GM21447 (cell line): ENCODE results near the gene ADCYAP1.
"Not testable (repeated sequence)": the region's sequence is repeated elsewhere in the genome, so short reads cannot be mapped to it uniquely, and the experiment has no call there.

Experiments used
- ATAC-seq: cut with Tn5 transposase; IDR thresholded peaks from one replicate; pipeline ENCODE4 v1.9.1; 2021; ENCODE audit not compliant: unreplicated experiment

Gene ADCYAP1

GRCh38 chr18:904218-905090 is at the start of gene ADCYAP1:
Gene ADCYAP1, plus strand, starts transcription at chr18:904871. Its CDS starts 516 bp downstream, at chr18:905387.
- ATAC-seq: no peak

- no peak for ATAC-seq
These were observed 46.7 kb upstream of the ADCYAP1 start for GRCh38 chr18:857986-858385.

GRCh38 chr18:864872-865273 is 39.8 kb upstream of the ADCYAP1 start:
- ATAC-seq: peak; percentile 86

- no peak for ATAC-seq
These were observed 37.4 kb upstream of the ADCYAP1 start for GRCh38 chr18:867257-867656.

- not testable (repeated sequence) for ATAC-seq
These were observed 31.2 kb upstream of the ADCYAP1 start for GRCh38 chr18:873426-873825.

GRCh38 chr18:875912-876311 is 28.8 kb upstream of the ADCYAP1 start:
- ATAC-seq: no peak

GRCh38 chr18:877238-877637 is 27.4 kb upstream of the ADCYAP1 start:
- no peak for ATAC-seq

- no peak for ATAC-seq
These were observed 18.6 kb upstream of the ADCYAP1 start for GRCh38 chr18:886076-886475.

GRCh38 chr18:887716-888115 is 17.0 kb upstream of the ADCYAP1 start:
- no peak for ATAC-seq

GRCh38 chr18:892316-892715 is 12.4 kb upstream of the ADCYAP1 start:
- no peak for ATAC-seq

GRCh38 chr18:896315-896714 is 8.4 kb upstream of the ADCYAP1 start:
- no peak for ATAC-seq

GRCh38 chr18:901761-902160 is 2.9 kb upstream of the ADCYAP1 start:
- no peak for ATAC-seq

GRCh38 chr18:902229-902628 is 2.4 kb upstream of the ADCYAP1 start:
- ATAC-seq: no peak

- no peak for ATAC-seq
These were observed 970 bp upstream of the ADCYAP1 start for GRCh38 chr18:903701-904100.

- no peak for ATAC-seq
These were observed 756 bp downstream of the ADCYAP1 start for GRCh38 chr18:905307-905947.

- no peak for ATAC-seq
These were observed 1.3 kb downstream of the ADCYAP1 start for GRCh38 chr18:905948-906415.

GRCh38 chr18:906416-907114 is 1.9 kb downstream of the ADCYAP1 start:
- no peak for ATAC-seq

GRCh38 chr18:907115-907884 is 2.6 kb downstream of the ADCYAP1 start:
- no peak for ATAC-seq

- no peak for ATAC-seq
These were observed 3.5 kb downstream of the ADCYAP1 start for GRCh38 chr18:907885-908757.
